HepG2 (cell line): ENCODE results near the gene KPNB1. TPM values are rescaled to one million over a fixed set of nuclear protein-coding genes. Genes with fewer than 3 reads are reported as not detected.

Experiments
- ATAC-seq: fragments of 200-7000 bp; cut with Tn5 transposase; 3 replicates; pipeline ENCODE4 v1.9.1; 2020; ENCODE audit warnings: mild to moderate bottlenecking, moderate library complexity
- BruUV-seq: library from RNA; stranded (reverse); fragments of 400-500 nt; replicated peaks from 2 replicates; lab custom pipeline; 2021; lab: Mats Ljungman, UMichigan
- CTCF ChIA-PET: fragments of 300-600 bp; formaldehyde crosslinking; extraction: SDS; loops from one replicate; lab custom pipeline; 2021; ENCODE audit warnings: low total read pairs, inconsistent platforms, low intra/inter-chr PET ratio; lab: Yijun Ruan, JAX
- POLR2A ChIA-PET: fragments of 350-600 bp; sonication (Branson Sonifier 250); formaldehyde crosslinking; loops from one replicate; lab custom pipeline; 2020; ENCODE audit warnings: antibody characterized with exemption, inconsistent platforms; lab: Yijun Ruan, JAX
- DNase-seq: peaks from one replicate; pipeline ENCODE4 v3.0.0-alpha.2; 2015; ENCODE audit warnings: low spot score
- FAIRE-seq: peaks from 3 replicates; lab custom pipeline; 2011; peaks lifted over from hg19 to GRCh38; lab: Jason Lieb, UNC
- H2AFZ ChIP-seq: one replicate; pipeline ENCODE4 v1.6.1; 2011; ENCODE audit warnings: low read length, inconsistent platforms
- H3K27ac ChIP-seq: fragments of 300-600 bp; 3 replicates; pipeline ENCODE4 v1.8.0; 2011; ENCODE audit warnings: mixed run types, mild to moderate bottlenecking, mixed read lengths, low read length, inconsistent platforms; ENCODE audit not compliant: insufficient read depth; ENCODE audit errors: extremely low read length
- H3K27me3 ChIP-seq, 2 experiments: fragments of 200-600 bp in 1 of 2; 2 replicates in 1 of 2; 3 replicates in 1 of 2; pipeline versions ENCODE4 v1.6.0 to v1.8.0; 2011; ENCODE audit warnings: low read length in 2 of 2, mild to moderate bottlenecking in 2 of 2, moderate library complexity in 2 of 2, inconsistent platforms in 1 of 2; ENCODE audit not compliant: insufficient read depth in 2 of 2, control insufficient read depth in 1 of 2
- H3K36me3 ChIP-seq, 2 experiments: fragments of 200-600 bp in 1 of 2; replicated peaks in 1 of 2; 2 replicates in 1 of 2; 3 replicates in 1 of 2; pipeline versions ENCODE4 v1.5.1 to v1.8.0; 2011; ENCODE audit warnings: low read length in 2 of 2, inconsistent platforms in 1 of 2; ENCODE audit not compliant: insufficient read depth in 2 of 2, control insufficient read depth in 1 of 2
- H3K4me1 ChIP-seq: 2 replicates; pipeline ENCODE4 v1.5.1; 2012; ENCODE audit warnings: low read length, inconsistent platforms; ENCODE audit not compliant: insufficient read depth
- H3K4me2 ChIP-seq: 2 replicates; pipeline ENCODE4 v1.6.0; 2011; ENCODE audit warnings: low read depth, low read length, inconsistent platforms
- H3K4me3 ChIP-seq, 3 experiments: fragments of 200-600 bp in 1 of 3; sonication (generic), shearing (Covaris generic) in 1 of 3; replicated peaks in 1 of 3; 2 replicates each; pipeline ENCODE4 v1.5.1; 2011 to 2016; ENCODE audit warnings: low read length in 3 of 3, inconsistent platforms in 2 of 3, low read depth in 2 of 3, mild to moderate bottlenecking in 2 of 3, control low read depth in 1 of 3, mixed read lengths in 1 of 3; ENCODE audit not compliant: insufficient read depth in 1 of 3
- H3K79me2 ChIP-seq: one replicate; pipeline ENCODE4 v1.6.1; 2011; ENCODE audit warnings: low read length, inconsistent platforms; ENCODE audit not compliant: insufficient read depth
- H3K9ac ChIP-seq: 2 replicates; pipeline ENCODE4 v1.6.0; 2011; ENCODE audit warnings: mild to moderate bottlenecking, low read depth, low read length, inconsistent platforms; ENCODE audit not compliant: insufficient read depth
- H3K9me3 ChIP-seq: 2 replicates; pipeline ENCODE4 v1.5.1; 2012; ENCODE audit warnings: mild to moderate bottlenecking, low read length
- H4K20me1 ChIP-seq: 2 replicates; pipeline ENCODE4 v1.6.0; 2011; ENCODE audit warnings: inconsistent platforms, mild to moderate bottlenecking, low read length, moderate library complexity; ENCODE audit not compliant: insufficient read depth
- ARHGAP35 ChIP-seq: sonication (generic); formaldehyde crosslinking; IDR thresholded peaks from 2 replicates; pipeline ENCODE4 v1.9.0; 2022; ENCODE audit warnings: mild to moderate bottlenecking, inconsistent platforms, moderate library complexity, missing genetic modification reagents, borderline replicate concordance
- HINFP ChIP-seq: sonication (generic); formaldehyde crosslinking; IDR thresholded peaks from 2 replicates; pipeline ENCODE4 v1.4.0; 2020; ENCODE audit warnings: low read depth, mild to moderate bottlenecking, missing genetic modification reagents
- HMGXB4 ChIP-seq, 2 experiments: sonication (generic) in 1 of 2; formaldehyde crosslinking in 1 of 2; IDR thresholded peaks; 2 replicates each; pipeline versions ENCODE4 v1.4.0 to v1.6.1; 2018 to 2020; ENCODE audit warnings: missing genetic modification reagents in 2 of 2, borderline replicate concordance in 1 of 2, low read depth in 1 of 2, mild to moderate bottlenecking in 1 of 2, missing biosample characterization in 1 of 2
- NR3C1 ChIP-seq: sonication (generic); formaldehyde crosslinking; IDR thresholded peaks from 2 replicates; pipeline ENCODE4 v1.4.0; 2020; ENCODE audit warnings: missing genetic modification reagents
- PAXIP1 ChIP-seq: sonication (generic); formaldehyde crosslinking; conservative IDR thresholded peaks from 2 replicates; pipeline ENCODE4 v1.4.0; 2020; ENCODE audit warnings: mild to moderate bottlenecking, missing genetic modification reagents, moderate library complexity
- PITX1 ChIP-seq: sonication (generic); formaldehyde crosslinking; IDR thresholded peaks from 2 replicates; pipeline ENCODE4 v1.5.1; 2020; ENCODE audit warnings: mild to moderate bottlenecking, missing genetic modification reagents
- SIN3A ChIP-seq: IDR thresholded peaks from 2 replicates; pipeline ENCODE4 v1.6.1; 2011; ENCODE audit warnings: low read depth, mild to moderate bottlenecking, control low read depth, low read length, borderline replicate concordance
- TERF1 ChIP-seq: sonication (generic); formaldehyde crosslinking; IDR thresholded peaks from 2 replicates; pipeline ENCODE4 v1.8.0; 2022; ENCODE audit warnings: mild to moderate bottlenecking, missing genetic modification reagents, moderate library complexity
- ZNF589 ChIP-seq: sonication (generic); formaldehyde crosslinking; conservative IDR thresholded peaks from 2 replicates; pipeline ENCODE4 v1.8.0; 2022; ENCODE audit warnings: mild to moderate bottlenecking, moderate library complexity, missing genetic modification reagents
- ZNF691 ChIP-seq: sonication (generic); formaldehyde crosslinking; IDR thresholded peaks from 2 replicates; pipeline ENCODE4 v1.4.0; 2020; ENCODE audit warnings: missing genetic modification reagents, low read depth, mild to moderate bottlenecking, borderline replicate concordance
- ZNF773 ChIP-seq: sonication (generic); formaldehyde crosslinking; IDR thresholded peaks from 2 replicates; pipeline ENCODE4 v1.4.0; 2020; ENCODE audit warnings: missing genetic modification reagents, borderline replicate concordance
- ZNF879 ChIP-seq: sonication (generic); formaldehyde crosslinking; IDR thresholded peaks from 2 replicates; pipeline ENCODE4 v1.8.1; 2023; ENCODE audit warnings: missing genetic modification reagents
- WGBS: methylation state at CpG from one replicate; pipeline ENCODE4 v1.1.6; 2017; ENCODE audit warnings: low lambda C conversion rate; 5-methylcytosine and 5-hydroxymethylcytosine counted together
- in situ Hi-C: cut with HindIII; loops from 2 replicates; pipeline ENCODE4 v1.10.0; 2017; ENCODE audit warnings: low pct_unique_long_range_greater_than_20kb; ENCODE audit not compliant: extremely low pct_ligation_motif_present
- intact Hi-C: fragments of 100-400 bp; cut with micrococcal nuclease; formaldehyde crosslinking; loops from one replicate; pipeline ENCODE4 v1.10.0; 2022; ENCODE audit not compliant: unreplicated experiment
- polyA plus RNA-seq, 8 experiments: library from polyadenylated mRNA; depleted of rRNA in 3 of 8; stranded (reverse) in 7 of 8; unstranded in 1 of 8; fragments of >200 nt; fragmentation: Illumina TruSeq in 4 of 8; extraction: Trizol in 4 of 8; gene quantifications; 2 replicates each; pipeline versions ENCODE4 v1.2.1 to v1.2.3, GENCODE V29; 2011 to 2016; ENCODE audit warnings: low read depth in 4 of 8, missing spikeins in 1 of 8, mixed read lengths in 1 of 8; ENCODE audit not compliant: insufficient read depth in 1 of 8
- total RNA-seq, 5 experiments: library from RNA; depleted of rRNA; stranded (reverse); fragments of >200 nt; fragmentation: Illumina TruSeq; extraction: Trizol; gene quantifications; 2 replicates each; pipeline ENCODE4 v1.2.3, GENCODE V29; 2016; ENCODE audit warnings: low read depth in 1 of 5

Gene KPNB1
- total and polyA plus RNA-seq, 2 of the 13 experiments (the other 11 are each of a cell fraction or from before 2014, with no cell fraction given) = 164 to 424 TPM

- ChIA-PET CTCF (no interaction called here), POLR2A (interaction anchor here (0.7 to 3.0 kb wide), 6 partner anchors 9 to 43 kb away, joined by 3 to 22 read pairs (median 4); partner anchors contain the start of gene KPNB1)
- 5% methylated on average over 10 of the region's 10 CpGs for WGBS
- H3K79me2 ChIP-seq = no peaks in the 10 kb centered on the region
- peak overlapping the region; percentile 79 to 83 (median 80) for H3K4me3 ChIP-seq
- H3K9me3 ChIP-seq = no peaks in the 10 kb centered on the region
- H3K4me2 ChIP-seq = peak overlapping the region; percentile 92
- H2AFZ ChIP-seq = no peak overlapping the region
- ATAC-seq = peak; percentile 16
- peak; percentile 79 for FAIRE-seq
- H3K4me1 ChIP-seq = peaks cover 40% of the 10 kb centered on the region
- TSS peak; percentile 94 for BruUV-seq
- intact Hi-C loops = no loop called here
- DNase-seq = no peak
- in situ Hi-C loops = no loop called here
- peak overlapping the region; percentile 75 for H3K9ac ChIP-seq
- no peaks in the 10 kb centered on the region for H3K36me3 ChIP-seq
- H4K20me1 ChIP-seq = no peaks in the 10 kb centered on the region
- no peaks in the 10 kb centered on the region for H3K27me3 ChIP-seq
- peak overlapping the region; percentile 10 for H3K27ac ChIP-seq
- peak; percentile 24; the same call in 1 of the 2 replicates for TF ChIP-seq PAXIP1 (CRISPR knock-in tag)
- no peak for TF ChIP-seq HINFP (CRISPR knock-in tag)
- peak in 1 of 2 experiments; percentile 18; a peak in 2 of 4 replicates for TF ChIP-seq HMGXB4 (CRISPR knock-in tag; IDR thresholded peaks at IDR 0.05; ENCODE audit: borderline replicate concordance in 1 of 2, low read depth in 1 of 2)
- TF ChIP-seq ZNF879 (CRISPR knock-in tag) = no peak
- no peak for TF ChIP-seq ZNF773 (CRISPR knock-in tag)
- TF ChIP-seq TERF1 (CRISPR knock-in tag) = no peak
- TF ChIP-seq ZNF589 (CRISPR knock-in tag) = 0 out of 2 replicates have a peak, but pooled peaks have one; percentile 43
- TF ChIP-seq ARHGAP35 = no peak
- peak; percentile 37; the same call in 1 of the 2 replicates for TF ChIP-seq SIN3A
- TF ChIP-seq PITX1 = peak; percentile 19; the same call in 1 of the 2 replicates
- TF ChIP-seq NR3C1 (CRISPR knock-in tag) = no peak
- peak; percentile 46; the same call in 1 of the 2 replicates for TF ChIP-seq ZNF691 (CRISPR knock-in tag)
These were observed 43.4 kb downstream of the KPNB1 start for GRCh38 chr17:47692895-47693730.
